Endometrial microvascular endothelial cells (primary cell): ENCODE results near the gene COG1. TPM values are rescaled to one million over a fixed set of nuclear protein-coding genes. Genes with fewer than 3 reads are reported as not detected.

Experiments used
- in situ Hi-C: cut with HindIII; loops from 2 replicates; pipeline ENCODE4 v1.10.0; 2017; ENCODE audit warnings: low sequenced_read_pairs, low pct_unique_long_range_greater_than_20kb; ENCODE audit errors: inconsistent ontology term
- total RNA-seq: library from RNA; depleted of rRNA; stranded (reverse); fragments of >200 nt; gene quantifications from one replicate; pipeline ENCODE4 v1.2.3, GENCODE V29; 2015; ENCODE audit errors: inconsistent ontology term

Gene COG1
- total RNA-seq, 1 donor from 2014 or later, result 32.5 TPM

DNA sequence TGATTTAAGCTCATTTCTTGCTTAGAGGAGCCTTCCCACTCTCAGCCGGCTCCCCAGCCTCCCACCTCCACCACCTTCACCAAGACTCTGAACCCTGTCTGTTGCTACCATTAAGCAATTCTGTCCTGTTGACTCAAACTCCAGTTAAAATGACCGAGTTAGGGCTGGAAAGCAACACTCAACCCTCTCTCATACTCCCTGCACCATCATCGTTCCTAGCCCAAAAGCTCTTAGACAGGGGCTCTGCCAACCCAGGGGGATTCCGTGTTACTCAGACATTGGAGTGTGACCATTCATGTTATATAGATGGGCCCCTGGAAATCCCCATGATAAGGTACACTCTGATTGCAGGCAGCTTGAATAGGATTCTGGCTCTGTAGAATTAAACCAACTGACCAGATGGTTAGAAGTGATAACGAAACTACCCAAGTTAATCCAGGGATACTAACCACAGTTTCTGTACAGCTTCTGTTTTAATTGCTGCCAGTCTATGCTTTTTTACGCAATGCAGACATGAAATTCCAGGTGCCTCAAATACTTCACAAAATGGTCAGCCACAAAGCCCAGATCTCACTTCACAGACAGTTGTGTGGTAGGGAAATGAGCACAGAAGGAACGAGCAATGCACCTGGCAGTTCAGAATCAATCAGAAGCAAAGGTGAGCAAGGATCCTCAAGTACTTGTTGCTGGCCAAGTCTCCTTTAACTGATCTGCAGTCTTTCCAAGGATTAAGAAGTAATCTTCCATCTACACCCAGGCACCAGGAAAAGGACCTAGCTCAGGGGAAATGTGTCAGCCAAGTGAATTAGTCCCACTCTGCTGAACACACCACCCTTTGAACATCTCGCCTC is 25.9 kb upstream of the COG1 start:
- in situ Hi-C loops, result no loop called here

GRCh38 chr17:73168667-73169066 is 24.2 kb upstream of the COG1 start:
- in situ Hi-C loops, result no loop called here

- in situ Hi-C loops, result no loop called here
These were observed 22.5 kb upstream of the COG1 start for GRCh38 chr17:73170324-73170723.

DNA sequence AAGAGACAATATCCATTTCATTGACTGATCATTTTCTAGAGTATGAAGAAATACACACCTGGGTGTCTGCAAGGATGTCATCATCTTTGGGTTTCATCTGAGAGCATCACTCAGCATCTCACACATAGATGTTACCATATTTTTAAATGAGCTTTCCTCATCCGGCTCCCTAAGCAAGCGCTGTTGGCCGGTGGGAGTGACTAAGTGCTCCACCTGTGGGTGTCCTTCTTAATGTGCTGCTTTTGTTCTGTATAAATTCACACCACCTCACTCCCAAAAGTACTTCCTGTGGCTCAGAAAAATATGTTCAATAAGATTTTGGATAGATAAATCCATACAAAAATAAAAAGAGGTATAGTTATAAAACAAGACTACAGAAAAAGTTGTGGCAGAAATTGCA is 20.6 kb upstream of the COG1 start:
- in situ Hi-C loops, result no loop called here

DNA sequence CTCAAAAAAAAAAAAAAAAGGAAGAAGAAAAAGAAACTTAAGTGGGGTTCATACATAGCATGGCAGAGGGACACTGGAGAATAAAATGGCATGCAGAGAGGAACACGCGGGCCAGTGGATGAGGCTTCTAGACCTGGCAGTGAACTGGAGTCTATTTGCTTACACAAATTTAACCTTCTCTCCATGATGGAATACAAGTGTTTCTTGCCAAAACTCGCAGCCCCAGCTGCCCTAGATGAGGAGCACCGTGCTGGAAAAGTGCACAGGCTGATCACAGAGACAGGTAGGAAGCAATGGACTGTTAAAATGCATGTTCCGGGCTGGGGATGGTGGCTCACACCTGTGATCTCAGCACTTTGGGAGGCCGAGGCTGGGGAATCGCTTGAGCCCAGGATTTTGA is 18.7 kb upstream of the COG1 start:
- in situ Hi-C loops, result no loop called here

- in situ Hi-C loops, result no loop called here
These were observed 16.8 kb upstream of the COG1 start for GRCh38 chr17:73175962-73176565.

GRCh38 chr17:73179387-73179786 is 13.5 kb upstream of the COG1 start:
- in situ Hi-C loops, result no loop called here

DNA sequence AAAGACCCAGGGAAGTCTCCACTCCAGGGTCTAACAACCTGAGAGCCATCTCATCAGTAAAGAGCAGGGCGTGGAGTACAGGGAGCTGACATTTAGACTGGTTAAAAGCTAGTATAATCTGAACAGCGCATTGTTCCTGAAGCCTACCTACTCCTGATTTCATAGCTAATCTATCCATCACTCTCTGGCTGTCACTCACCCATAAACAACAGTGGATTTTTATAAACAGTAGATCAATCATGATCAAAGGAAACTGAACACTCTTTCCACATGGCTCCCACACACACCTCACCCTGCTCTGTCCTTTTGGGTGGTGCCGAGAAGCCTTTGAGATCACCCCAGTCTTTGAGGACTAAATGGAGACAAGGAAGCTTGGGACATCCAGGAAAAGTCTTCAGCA is 13.0 kb upstream of the COG1 start:
- in situ Hi-C loops, result no loop called here

- in situ Hi-C loops, result no loop called here
These were observed 10.1 kb upstream of the COG1 start for GRCh38 chr17:73182616-73183310.

DNA sequence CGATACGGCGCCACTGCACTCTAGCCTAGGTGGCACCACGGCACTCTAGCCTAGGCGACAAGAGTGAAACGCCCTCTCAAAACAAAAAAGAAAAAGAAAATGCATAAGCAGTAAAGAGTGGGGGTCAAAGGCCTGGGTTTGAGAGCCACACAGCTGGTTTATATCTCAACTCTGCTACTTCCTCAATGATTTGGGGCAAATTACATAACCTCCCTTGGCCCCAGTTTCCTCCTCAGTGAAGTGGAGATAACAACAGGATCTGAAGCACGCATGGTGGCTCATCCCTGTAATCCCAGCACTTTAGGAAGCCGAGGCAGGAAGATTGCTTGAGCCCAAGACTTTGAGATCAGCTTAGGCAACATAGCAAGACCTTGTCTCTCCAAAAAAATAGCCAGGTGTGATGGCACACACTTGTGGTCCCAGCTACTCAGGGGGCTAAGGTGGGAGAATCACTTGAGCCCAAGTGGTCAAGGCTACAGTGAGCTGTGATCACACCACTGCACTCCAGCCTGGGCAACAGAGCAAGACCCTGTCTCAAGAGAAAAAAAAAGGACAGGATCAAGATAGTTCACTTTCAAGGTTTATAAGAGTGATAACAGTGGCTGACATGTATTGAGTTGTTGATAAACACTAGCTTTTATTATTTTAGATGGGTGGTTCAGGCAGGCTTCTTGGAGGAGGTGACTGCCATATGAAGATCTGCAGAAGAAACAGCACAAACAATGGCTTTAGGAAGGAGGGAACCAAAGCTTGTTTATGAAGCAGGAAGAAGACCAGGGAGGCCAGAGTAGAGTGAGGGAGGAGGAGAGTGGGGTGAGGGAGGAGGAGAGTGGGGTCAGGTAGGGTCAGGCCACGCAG is 8.5 kb upstream of the COG1 start:
- in situ Hi-C loops, result no loop called here

DNA sequence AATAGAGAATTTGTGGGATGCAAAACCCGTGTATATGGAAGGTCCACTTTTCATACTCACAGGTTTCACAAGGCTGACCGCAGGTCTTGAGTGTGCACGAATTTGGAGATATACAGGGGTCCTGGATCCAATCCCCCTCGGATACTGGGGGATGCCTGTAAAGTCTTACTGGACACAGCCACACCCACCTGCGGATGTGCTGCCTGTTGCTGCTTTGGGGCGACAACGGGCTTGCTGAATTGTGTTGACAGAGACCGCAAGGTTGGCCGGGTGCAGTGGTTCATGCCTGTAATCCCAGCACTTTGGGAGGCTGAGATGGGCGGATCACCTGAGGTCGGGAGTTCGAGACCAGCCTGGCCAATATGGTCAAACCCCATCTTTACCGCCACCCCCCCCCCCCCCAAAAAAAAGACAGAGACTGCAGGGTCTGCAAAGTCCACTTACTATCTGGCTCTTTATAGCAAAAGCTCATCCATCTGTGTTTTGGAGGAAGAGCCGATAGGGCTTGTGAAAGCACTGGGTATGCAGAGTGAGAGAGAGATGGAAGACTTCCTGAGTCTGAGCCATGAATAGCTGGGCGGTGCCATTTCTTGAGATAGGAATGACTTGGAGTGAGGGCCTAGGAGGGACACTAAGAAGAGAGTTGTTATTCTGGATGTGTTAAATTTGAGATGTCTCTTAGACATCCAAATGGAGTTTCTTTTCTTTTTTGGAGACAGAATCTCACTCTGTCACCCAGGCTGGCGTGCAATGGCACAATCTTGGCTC is 6.4 kb upstream of the COG1 start:
- in situ Hi-C loops, result no loop called here

DNA sequence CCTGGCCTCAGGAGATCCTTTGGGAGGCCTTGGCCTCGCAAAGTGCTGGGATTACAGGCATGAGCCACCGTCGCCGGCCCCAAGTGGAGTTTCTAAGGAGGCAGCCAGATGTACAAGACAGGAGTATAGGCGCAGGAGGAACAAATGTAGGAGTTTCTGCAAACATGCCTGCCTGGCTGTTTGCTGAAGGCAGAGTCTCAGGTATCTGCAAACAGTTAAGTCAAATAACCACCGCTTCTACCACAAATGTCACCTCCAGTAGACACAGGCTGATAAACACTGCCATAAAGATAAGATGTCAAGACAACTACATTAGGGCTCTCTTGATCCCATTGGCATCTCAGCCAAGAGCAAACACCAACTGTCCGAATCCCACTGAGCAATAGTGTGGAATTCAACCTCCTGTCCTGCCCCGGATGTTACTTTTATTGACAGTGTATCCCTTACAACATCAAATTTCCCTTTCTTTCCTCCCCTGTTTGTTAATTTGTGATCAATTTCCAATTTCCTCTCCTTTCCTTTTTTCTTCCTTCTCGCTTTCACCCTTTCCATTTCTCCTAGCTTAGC is 5.6 kb upstream of the COG1 start:
- in situ Hi-C loops, result no loop called here

GRCh38 chr17:73188011-73188410 is 4.8 kb upstream of the COG1 start:
- in situ Hi-C loops, result no loop called here

GRCh38 chr17:73189417-73190099 is 3.3 kb upstream of the COG1 start:
- in situ Hi-C loops, result no loop called here

GRCh38 chr17:73191443-73192205 is 1.2 kb upstream of the COG1 start:
- in situ Hi-C loops, result no loop called here

DNA sequence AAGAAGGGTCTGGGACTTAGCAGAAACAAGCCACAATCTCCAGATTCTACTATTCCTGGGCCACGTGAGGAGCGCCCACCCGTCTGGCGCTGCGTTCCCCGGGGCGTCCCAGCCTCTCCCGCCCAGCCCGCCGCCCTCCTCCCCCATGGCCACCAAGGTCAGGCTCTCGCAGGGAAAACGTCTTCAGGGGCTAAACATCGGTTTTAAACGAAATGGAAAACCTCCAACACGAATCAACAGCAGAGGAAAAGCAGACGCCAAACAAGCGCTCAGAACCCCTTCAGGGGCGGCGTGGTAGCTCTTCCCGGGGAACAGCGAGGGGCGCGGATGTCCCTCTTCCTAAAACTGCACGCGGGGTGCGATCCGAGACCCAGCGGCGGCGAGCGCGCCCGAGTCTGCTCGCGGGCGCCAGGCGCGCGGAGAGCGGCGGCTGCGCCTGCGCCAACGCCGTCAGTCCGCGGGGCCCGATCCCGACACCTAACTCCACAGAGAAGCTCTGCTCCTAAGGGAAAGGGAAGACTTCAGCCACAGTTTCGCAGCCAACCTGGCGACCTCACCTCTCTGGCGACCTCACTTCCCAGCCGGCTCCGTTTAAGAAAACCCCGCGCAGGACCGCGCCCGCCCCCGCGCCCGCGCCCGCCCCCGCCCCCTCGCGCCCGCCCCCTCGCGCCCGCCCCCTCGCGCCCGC is 505 bp upstream of the COG1 start:
- in situ Hi-C loops, result no loop called here
